EL (cell line): ENCODE data around the gene IL1RN.

ENCODE experiments used
- DNase-seq: peaks from one replicate; pipeline ENCODE4 v3.0.0-alpha.2; 2016

IL1RN gene

DNA sequence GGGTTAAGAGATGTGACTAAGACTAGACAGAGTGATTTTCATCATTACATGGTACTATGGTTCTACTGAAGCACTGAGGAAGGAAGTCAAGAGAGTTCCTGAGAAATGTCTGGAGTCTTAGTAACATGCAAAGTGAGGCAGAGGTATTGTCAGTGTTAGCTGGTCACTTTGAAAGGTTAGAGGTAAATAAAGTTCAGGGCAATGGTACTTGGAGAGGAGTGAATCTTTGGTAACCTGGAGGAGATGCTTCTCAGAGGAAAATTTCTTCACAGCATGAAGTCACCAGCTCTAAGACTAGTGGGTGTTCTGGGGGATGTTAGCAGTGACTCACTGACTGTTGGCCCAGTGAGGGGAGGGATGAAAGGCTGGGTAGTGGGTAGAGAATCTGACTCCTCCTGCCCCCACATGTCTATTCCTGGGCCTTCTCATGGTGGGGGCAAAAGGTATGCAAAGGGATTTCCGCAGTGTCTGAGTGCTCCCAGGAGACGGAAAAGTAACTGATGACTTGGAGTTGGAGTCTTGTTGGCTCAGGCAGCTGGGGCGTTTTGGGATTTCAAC, 23.3 kb upstream of the IL1RN start:
- no peak for DNase-seq

DNA sequence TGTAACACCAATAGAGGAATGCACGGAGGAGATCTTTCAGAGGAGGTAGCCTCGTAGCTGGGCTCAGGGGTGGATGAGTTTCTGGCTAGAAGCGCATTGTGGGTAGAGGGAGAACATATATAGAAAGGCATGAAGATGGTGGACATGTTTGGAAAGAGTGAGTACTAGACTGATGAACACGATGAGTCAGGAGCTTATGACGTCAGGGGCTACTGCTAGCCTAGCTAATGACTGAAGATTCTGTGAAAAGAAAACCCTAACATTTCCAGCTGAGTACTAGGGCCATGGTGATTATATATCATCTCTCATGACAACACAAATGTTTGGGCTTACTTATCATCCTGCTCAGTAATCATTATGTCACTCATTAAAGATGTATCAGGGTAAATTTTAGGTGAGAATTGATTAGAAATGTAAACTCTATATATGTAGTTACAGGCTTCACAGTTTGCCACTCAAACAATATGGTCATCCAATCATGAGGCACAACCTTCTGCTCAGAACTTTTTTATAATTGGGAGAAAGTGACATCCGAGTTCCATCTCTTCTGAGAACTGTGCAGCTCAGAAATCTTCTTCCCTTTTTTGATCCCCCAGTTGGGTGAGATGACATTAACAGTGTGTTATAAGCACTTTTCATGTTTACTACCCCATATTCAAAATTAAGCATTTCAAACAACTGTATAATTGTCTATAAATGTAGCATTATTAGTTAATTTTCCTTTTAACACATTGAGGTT, 22.2 kb upstream of the IL1RN start:
- DNase-seq, result peak; percentile 49

DNA sequence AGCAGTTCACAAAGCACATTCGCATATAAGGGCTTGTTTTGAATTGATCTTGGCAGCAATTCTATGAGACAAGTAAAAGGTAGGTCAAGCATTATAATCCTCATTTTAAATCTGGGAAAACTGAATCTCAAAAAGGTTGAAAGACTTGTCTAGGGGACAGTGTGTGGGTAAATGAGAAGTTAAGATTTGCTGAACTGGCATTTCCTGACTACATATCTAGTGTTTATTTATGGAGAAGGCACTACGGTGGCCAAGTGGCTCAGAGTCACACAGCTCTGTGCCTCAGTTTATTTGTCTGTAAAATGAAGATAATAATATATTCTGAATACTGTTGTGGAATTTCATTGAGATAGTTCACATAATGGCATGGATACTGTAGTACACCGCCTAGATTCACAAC, 16.3 kb upstream of the IL1RN start:
- no peak for DNase-seq

DNA sequence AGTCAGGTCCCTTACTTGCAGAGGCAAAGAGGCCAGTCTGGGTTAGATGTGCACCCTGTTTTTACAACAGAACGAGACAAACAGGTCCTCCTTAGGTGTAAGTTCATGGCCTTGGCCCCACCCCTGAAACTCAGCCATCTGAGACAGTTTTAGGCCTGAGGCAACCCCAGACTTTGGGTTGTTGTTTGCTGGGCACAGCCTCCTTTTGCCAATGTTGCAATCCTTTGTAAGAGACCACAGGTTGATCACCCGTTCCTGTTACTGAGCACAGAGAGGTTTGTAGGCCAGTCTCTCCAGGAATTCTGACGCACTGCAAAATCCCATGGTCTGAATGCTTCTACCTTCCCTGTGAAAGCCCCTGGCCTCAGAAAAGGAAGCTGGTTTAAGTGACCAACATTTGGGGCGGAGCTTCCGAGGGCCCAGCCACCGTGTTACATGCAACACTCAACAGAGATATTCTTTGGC, 15.5 kb upstream of the IL1RN start:
- no peak for DNase-seq

DNA sequence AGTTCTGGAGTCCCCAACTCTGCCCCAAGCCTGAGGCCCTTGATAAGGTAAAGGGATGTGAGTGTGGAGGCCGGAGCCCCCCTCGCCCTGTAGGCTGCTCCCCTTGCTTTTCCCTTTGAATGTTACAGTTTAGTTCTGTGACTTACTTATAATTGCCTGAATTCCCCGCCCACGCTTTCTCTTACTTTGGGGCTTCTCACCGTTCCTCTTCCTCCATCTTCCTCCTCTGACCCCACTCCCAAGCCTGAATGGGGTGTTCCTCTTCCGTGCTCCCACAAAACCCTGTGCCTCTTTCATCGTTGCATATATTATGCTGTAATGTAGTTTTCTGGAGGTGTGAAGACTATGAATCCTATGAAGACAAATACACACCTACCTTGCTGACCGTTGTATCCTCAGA, 15.0 kb upstream of the IL1RN start:
- no peak for DNase-seq

DNA sequence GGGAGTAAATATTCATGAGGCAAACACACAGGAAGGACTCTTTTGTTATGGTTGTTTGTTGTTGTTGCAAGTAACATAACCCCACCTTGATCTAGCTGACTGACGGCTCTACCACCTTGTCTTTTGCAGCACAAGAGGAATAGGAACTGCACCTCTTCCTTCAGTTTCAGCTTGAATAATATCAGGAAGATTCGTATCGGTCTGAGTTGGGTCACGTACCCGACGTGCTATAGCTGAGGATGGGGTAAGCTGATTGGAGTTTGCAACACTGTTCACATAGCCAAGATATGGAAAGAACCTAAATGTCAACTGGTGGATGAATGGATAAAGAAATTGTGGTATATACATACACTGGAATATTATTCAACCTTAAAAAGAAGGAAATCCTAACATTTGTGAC, 14.5 kb upstream of the IL1RN start:
- no peak for DNase-seq

DNA sequence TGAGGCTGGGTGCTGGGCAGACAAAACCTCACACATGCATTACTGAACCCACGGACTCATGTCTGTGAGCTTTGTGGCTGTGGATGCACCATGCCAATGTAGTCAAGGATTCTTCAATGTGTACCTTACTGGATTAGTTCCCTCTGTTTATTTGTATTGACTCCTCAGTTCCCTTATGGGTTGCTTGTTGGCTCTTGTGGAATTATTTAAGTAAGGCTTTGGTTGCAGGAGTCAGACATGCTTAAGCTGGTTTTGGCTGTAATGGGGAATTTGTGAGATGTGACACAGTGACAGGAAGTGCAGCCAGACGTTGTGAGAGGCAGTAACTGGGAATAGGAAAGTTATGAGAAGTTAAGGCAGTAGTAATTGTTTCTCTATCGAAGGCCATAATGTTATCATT, 13.6 kb upstream of the IL1RN start:
- DNase-seq, result no peak

DNA sequence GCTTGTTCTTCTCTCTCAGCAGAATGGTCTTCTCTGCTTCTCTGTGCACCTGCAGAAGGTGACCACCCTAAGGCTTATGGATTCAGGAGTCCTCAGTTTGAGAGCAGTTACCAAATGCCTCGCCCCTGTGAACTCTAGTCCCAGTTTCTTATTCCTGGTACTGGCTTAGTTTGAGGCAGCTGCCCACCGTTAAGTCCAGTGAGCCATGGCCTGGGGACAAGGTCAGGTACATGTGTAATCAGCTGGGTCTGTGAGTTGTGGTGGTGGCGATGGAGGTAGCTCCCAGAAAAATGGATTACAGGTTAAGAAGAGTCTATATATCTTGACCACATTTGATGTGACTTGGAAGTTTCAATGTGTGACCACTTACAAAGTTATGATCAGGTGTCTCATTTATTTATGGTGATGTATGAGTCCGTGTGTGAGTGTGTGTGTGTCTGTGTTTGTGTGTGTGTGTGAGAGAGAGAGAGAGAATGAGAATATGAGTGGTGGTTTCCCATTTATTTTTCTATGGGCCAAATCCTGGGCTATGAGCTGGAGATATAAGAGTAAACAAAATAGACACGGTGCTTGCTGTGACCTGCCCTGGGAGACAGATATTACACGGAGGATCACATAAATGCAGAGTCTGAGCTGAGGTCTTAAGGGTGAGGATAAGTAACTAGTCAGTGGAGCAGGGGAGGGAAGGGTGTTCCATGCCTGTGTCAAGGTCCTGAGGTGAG, 13.0 kb upstream of the IL1RN start:
- no peak for DNase-seq

DNA sequence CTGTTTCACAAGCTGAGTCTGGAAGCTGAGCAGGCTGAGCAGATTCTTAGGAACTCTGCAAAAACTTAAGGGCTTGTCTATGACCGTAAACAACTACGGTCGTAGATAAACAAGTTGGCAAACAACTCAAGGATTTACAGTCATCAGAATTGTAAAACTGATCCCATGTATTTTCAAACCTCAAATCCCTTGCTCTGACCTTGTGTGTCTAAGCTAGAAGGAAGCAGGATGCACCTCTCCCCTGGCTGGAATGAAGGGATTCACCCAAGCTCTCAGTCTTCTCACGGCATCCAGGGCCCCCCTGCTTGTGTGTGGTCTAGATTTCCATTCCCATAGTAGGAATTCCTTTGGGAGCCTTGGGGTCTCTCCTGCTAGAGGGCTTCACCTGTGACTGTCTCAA, 12.4 kb upstream of the IL1RN start:
- no peak for DNase-seq

DNA sequence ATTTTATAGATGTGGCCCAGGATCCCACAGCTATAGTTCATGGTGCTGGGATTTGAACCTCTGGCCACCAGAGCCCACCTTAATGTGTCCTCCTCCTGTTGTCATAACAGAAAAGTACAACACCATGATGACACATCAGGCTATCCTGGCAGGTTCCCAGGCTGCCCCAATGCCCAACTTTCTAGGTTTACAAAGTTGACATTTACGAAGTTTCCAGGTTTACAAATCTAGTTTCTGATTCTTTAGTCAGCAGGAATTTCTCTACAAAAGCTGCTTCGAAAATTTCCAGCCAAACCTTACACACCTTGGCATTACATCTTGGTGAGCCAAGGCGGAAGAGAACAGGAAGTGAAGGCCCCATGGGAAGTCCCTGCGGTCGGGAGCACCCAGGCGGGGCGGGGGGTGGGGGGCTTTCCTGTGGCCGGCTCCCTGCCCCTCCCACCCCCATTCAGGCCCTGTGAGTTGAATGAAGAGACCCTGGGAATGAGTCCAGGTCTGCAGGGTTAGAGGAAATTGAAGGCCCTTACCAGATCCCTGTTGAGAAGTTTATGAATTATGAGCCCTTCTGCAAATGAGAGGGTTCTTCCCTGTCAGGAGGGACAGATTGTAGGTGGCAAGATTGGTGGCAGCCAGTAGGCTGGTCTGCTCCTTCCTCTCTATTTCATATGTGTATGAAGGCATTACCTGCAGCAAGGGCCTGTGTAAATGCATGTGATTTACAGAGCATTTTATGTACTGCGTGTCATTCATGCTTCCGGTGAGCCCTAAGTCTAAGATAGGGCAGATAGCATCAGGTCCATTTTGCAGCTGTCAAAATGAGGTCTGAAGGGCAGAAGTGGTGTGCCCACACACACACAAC, 11.1 kb upstream of the IL1RN start:
- no peak for DNase-seq

DNA sequence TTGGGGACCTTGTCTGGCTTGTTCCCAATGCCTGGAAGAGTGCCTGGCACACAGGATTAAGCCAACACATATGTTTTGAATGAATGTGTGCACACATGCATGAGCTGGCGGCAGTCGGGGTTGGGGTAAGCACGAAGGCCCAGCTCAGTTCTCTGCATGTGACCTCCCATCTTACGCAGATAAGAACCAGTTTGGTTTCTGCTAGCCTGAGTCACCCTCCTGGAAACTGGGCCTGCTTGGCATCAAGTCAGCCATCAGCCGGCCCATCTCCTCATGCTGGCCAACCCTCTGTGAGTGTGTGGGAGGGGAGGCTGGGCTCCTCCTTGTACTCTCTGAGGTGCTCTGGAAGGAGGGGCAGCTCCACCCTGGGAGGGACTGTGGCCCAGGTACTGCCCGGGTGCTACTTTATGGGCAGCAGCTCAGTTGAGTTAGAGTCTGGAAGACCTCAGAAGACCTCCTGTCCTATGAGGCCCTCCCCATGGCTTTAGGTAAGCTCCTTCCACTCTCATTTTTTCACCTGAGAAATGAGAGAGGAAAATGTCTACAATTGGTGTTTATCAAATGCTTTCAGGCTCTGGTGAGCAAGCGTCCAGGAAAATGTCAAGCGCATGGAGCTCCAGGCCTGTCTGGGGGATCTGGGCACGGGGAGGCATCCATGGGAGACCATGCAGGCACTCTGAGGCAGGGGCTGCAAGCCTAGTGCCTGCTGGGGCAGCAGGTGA, 9.7 kb upstream of the IL1RN start:
- peak; percentile 48 for DNase-seq

DNA sequence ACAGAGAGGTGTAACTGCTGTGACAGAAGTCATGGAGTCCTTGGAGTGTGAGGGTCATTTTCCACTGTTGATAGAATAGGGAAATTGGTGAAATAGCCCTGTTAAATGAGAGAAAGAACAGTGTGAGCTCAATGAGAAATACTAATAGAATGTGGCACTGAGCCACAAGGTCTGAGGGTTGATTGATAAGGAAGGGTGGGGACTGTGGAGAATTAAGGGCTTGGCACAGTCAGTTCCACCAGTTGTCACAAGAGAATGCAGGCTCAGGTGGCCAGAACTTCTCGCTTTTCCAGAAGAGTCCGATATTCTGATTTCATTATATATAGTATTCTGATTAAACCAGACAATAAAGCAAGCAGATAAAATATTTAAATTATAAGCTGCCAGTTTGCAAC, 9.1 kb upstream of the IL1RN start:
- DNase-seq, result no peak

DNA sequence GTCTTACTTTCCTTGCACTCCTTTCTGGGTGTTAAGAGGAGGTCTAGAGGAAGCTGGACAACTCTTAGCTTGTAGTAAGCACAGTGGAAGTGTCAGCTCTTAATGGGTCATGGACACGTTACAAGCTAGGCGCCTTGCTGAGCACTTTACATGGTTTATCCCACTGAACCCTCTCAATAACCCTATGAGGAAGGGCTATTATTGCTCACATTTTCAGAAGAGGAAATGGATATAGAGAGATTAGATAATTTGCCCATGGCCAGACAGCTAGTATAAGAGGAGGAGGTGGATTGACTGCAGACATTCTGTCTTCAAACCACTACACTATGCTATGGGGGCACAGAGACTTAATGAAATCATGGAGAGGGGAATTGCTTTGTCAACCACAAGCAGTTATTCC, 8.3 kb upstream of the IL1RN start:
- no peak for DNase-seq

DNA sequence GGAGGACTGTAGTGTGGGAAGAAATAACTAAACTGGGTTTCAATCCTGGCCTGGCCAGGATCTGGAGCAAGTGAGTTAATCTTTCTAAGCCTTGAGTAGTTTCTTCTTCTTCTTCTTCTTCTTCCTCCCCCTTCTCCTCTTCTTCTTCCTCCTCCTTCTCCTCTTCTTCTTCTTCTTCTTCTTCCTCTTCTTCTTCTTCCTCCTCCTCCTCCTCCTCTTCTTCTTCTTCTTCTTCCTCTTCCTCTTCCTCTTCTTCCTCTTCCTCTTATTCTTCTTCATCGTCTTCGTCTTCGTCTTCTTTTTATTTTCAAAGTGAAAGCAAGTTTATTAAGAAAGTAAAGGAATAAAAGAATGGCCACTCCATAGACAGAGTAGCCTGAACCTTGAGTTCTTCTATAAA, 6.5 kb upstream of the IL1RN start:
- DNase-seq, result no peak

DNA sequence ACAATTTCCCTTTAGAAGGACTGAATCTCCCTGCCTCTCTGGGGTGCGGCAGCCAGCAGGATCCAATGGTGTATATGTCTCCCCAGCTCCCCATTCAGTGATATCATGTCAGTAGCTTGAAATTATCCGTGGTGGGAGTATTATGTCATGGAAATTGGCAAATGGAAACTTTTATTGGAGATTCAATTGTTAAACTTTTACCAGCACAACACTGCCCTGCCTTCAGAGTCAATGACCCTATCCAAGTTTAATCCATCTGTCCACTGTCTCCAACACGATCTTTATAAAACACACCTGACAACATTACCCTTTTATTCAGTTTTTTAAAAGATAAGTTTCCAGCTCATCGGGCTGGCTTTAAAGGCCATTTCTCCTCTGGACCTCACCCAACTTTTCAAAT, 5.0 kb upstream of the IL1RN start:
- DNase-seq, result no peak

DNA sequence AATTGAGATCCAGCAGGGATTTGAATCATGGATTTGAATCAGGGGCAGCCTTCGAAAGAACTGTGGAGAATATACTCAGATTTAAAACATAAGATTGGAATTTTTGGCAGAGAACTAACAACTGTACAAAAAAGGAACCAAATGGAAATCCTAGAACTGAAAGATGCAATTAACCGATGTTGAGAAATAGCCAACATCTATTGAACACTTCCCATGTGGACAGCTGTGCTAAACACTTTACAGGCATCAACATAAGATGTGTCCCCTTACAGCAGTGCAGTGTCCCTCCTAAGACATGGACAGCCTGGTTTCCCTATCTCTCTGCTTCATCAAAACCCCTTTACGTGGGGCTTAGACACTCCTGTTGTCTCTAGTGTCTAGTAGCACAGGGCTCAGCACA, 3.7 kb upstream of the IL1RN start:
- no peak for DNase-seq

DNA sequence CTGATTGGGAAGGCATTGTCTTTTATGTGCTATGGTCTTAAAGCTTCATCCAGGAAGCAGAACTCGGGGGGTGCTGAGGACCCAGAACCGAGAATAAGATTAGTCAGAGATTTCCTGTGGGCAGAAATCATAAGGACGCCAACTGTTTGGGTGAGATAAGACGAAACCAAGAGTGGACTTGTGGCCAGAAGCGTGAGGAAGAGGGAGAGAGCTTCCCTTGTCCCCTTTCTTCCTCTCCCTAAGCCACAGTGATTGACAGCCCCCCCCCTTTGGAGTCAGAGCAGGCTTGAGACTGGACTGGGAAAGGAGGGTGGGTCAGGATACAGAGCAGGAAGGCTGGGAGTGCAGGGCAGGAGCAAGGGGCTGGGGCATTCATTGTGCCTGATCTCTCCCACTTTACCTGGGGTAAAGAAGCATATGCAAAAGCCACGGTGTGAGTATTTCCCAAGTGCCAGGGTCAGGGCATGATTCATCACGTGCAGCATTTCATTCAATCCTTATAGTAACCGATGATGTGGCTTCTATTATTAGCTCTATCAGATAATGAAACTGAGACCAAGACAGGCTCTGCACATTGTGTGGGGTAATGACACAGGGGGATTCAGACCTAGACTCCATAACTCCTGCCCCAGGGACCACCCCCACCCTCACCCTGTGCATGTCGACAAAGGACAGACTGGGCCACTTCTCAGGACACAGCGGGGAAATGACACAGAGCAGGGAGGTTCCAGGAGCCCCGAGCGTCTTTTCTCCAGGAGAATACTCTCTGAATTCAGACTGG, 3.0 kb upstream of the IL1RN start:
- peak; percentile 55 for DNase-seq

DNA sequence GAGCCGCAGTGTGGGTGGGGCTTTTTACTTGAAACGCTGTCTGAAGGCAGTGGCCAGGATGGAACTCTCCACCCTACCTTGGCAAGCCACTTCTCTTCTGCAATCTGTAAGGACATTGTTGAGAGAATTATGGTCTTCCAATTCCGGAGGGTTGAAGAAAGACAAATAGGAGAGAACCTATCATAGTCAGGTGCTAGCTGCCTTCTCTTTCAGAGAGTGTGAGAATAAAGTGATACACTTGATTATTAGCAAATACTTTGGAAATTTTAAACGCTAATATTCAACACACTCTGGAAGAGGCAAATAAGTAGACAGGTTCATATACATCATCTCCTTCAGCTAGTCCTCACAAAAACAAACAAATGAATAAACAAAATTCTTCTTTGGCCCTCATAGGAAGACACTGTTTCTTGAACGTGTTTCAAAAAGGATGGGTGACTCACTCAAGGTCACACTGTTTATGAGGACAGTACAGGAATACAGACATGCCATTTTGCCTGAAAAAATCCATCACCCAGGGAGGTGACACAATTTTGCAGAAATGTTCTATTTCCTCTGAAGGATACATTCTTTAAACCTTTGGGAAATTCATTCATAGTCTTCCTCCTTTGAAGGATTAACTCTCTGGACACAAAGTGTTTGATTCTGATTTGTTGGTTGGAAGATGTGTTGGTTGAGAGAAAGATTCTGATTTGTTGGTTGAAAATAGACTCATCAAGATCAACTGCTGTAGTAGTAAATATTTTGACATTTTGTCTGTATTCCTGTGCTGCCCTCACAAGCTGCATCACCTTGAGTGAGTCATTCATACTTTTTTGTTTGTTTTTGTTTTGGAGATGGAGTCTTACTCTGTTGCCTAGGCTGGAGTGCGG, 2.2 kb upstream of the IL1RN start:
- DNase-seq, result peak; percentile 34

DNA sequence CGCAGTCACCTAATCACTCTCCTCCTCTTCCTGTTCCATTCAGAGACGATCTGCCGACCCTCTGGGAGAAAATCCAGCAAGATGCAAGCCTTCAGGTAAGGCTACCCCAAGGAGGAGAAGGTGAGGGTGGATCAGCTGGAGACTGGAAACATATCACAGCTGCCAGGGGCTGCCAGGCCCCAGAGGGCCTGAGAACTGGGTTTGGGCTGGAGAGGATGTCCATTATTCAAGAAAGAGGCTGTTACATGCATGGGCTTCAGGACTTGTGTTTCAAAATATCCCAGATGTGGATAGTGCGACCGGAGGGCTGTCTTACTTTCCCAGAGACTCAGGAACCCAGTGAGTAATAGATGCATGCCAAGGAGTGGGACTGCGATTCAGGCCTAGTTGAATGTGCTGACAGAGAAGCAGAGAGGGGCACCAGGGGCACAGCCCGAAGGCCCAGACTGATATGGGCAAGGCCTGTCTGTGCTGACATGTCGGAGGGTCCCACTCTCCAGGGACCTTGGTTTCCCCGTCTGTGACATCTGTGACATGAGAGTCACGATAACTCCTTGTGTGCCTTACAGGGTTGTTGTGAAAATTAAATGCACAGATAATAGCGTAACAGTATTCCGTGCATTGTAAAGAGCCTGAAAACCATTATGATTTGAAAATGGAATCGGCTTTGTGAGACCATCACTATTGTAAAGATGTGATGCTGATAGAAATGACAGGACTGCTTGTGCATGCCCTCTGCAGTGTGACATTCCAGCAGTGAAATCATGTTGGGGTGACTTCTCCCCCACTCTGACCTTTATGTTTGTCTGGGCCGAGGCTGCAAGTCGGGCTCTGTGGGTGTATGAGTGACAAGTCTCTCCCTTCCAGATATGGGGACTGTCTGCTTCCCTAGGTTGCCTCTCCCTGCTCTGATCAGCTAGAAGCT, 510 bp downstream of the IL1RN start:
- no peak for DNase-seq
